HepG2 (cell line): ENCODE measurements around the gene BTN1A1. TPM values are rescaled to one million over a fixed set of nuclear protein-coding genes. Genes with fewer than 3 reads are reported as not detected.
A peak's percentile ranks its signal among the peaks of the same experiment; 100 is the strongest.

ENCODE experiments used
- HNRNPUL1 ChIP-seq: fragments of 200-400 bp; formaldehyde crosslinking; IDR thresholded peaks from 2 replicates; pipeline ENCODE4 v1.6.1; 2017; ENCODE audit warnings: low read depth, mild to moderate bottlenecking, low read length, moderate library complexity
- HOXA5 ChIP-seq: sonication (generic); formaldehyde crosslinking; IDR thresholded peaks from 2 replicates; pipeline ENCODE4 v1.4.0; 2020; ENCODE audit warnings: missing genetic modification reagents
- MIER3 ChIP-seq: IDR thresholded peaks from 2 replicates; pipeline ENCODE4 v1.6.1; 2016; ENCODE audit warnings: missing compliant biosample characterization, borderline replicate concordance
- MYNN ChIP-seq: sonication (generic); formaldehyde crosslinking; IDR thresholded peaks from 2 replicates; pipeline ENCODE4 v1.4.0; 2020; ENCODE audit warnings: mild to moderate bottlenecking, low read depth, missing genetic modification reagents
- PAF1 ChIP-seq: IDR thresholded peaks from 2 replicates; pipeline ENCODE4 v1.6.1; 2016; ENCODE audit warnings: missing genetic modification reagents, missing compliant biosample characterization
- PHF21A ChIP-seq: sonication (generic); formaldehyde crosslinking; IDR thresholded peaks from 2 replicates; pipeline ENCODE4 v1.5.0; 2020; ENCODE audit warnings: mild to moderate bottlenecking, missing genetic modification reagents
- PRDM15 ChIP-seq: sonication (generic); formaldehyde crosslinking; IDR thresholded peaks from 2 replicates; pipeline ENCODE4 v1.4.0; 2020; ENCODE audit warnings: missing genetic modification reagents
- PREB ChIP-seq: sonication (generic); formaldehyde crosslinking; IDR thresholded peaks from 2 replicates; pipeline ENCODE4 v1.4.0; 2020; ENCODE audit warnings: missing genetic modification reagents
- SP4 ChIP-seq: sonication (generic); formaldehyde crosslinking; IDR thresholded peaks from 2 replicates; pipeline ENCODE4 v1.8.1; 2023; ENCODE audit warnings: mild to moderate bottlenecking, missing genetic modification reagents
- ZNF3 ChIP-seq: IDR thresholded peaks from 2 replicates; pipeline ENCODE4 v1.7.0; 2017; ENCODE audit warnings: inconsistent platforms
- ZNF773 ChIP-seq: sonication (generic); formaldehyde crosslinking; IDR thresholded peaks from 2 replicates; pipeline ENCODE4 v1.4.0; 2020; ENCODE audit warnings: missing genetic modification reagents, borderline replicate concordance
- ZNF790 ChIP-seq: sonication (generic); formaldehyde crosslinking; IDR thresholded peaks from 2 replicates; pipeline ENCODE4 v1.8.0; 2022; ENCODE audit warnings: missing genetic modification reagents, mild to moderate bottlenecking, borderline replicate concordance
- ZNF841 ChIP-seq: sonication (generic); formaldehyde crosslinking; IDR thresholded peaks from 2 replicates; pipeline ENCODE4 v1.8.1; 2023; ENCODE audit warnings: missing genetic modification reagents, borderline replicate concordance
- polyA plus RNA-seq, 8 experiments: library from polyadenylated mRNA; depleted of rRNA in 3 of 8; stranded (reverse) in 7 of 8; unstranded in 1 of 8; fragments of >200 nt; fragmentation: Illumina TruSeq in 4 of 8; extraction: Trizol in 4 of 8; gene quantifications; 2 replicates each; pipeline versions ENCODE4 v1.2.1 to v1.2.3, GENCODE V29; 2011 to 2016; ENCODE audit warnings: low read depth in 4 of 8, missing spikeins in 1 of 8, mixed read lengths in 1 of 8; ENCODE audit not compliant: insufficient read depth in 1 of 8
- total RNA-seq, 5 experiments: library from RNA; depleted of rRNA; stranded (reverse); fragments of >200 nt; fragmentation: Illumina TruSeq; extraction: Trizol; gene quantifications; 2 replicates each; pipeline ENCODE4 v1.2.3, GENCODE V29; 2016; ENCODE audit warnings: low read depth in 1 of 5
- TF ChIP-seq, protein P1 (sequence below), 2 experiments: sonication (generic) in 1 of 2; formaldehyde crosslinking in 1 of 2; IDR thresholded peaks; 2 replicates each; pipeline versions ENCODE4 v1.6.1 to v1.9.0; 2014 to 2022; ENCODE audit warnings: antibody characterized with exemption in 1 of 2, borderline replicate concordance in 1 of 2, inconsistent platforms in 1 of 2, low read depth in 1 of 2, missing genetic modification reagents in 1 of 2
- TF ChIP-seq, protein P2 (sequence below): IDR thresholded peaks from 2 replicates; pipeline ENCODE4 v1.6.1; 2016; ENCODE audit warnings: low read depth, borderline replicate concordance
- TF ChIP-seq, protein P3 (sequence below): sonication (generic); formaldehyde crosslinking; IDR thresholded peaks from 2 replicates; pipeline ENCODE4 v1.5.0; 2020; ENCODE audit warnings: missing genetic modification reagents

BTN1A1 gene
- total and polyA plus RNA-seq, 2 of the 13 experiments (the other 11 are each of a cell fraction or from before 2014, with no cell fraction given), result 0.04 TPM; not detected in 1

- TF ChIP-seq PHF21A (0 out of 2 replicates have a peak, but pooled peaks have one; percentile 66), PREB (no peak), SP4 (CRISPR knock-in tag) (peak; percentile 84), ZNF841 (CRISPR knock-in tag) (no peak), HOXA5 (peak; percentile 59; the same call in 1 of the 2 replicates), MIER3 (CRISPR knock-in tag) (peak; percentile 57; the same call in 1 of the 2 replicates), MYNN (no peak), HNRNPUL1 (no peak), PAF1 (CRISPR knock-in tag) (no peak), ZNF773 (CRISPR knock-in tag) (no peak), ZNF3 (CRISPR knock-in tag) (no peak), ZNF790 (CRISPR knock-in tag) (no peak), PRDM15 (no peak)
- TF ChIP-seq, protein P1, sequence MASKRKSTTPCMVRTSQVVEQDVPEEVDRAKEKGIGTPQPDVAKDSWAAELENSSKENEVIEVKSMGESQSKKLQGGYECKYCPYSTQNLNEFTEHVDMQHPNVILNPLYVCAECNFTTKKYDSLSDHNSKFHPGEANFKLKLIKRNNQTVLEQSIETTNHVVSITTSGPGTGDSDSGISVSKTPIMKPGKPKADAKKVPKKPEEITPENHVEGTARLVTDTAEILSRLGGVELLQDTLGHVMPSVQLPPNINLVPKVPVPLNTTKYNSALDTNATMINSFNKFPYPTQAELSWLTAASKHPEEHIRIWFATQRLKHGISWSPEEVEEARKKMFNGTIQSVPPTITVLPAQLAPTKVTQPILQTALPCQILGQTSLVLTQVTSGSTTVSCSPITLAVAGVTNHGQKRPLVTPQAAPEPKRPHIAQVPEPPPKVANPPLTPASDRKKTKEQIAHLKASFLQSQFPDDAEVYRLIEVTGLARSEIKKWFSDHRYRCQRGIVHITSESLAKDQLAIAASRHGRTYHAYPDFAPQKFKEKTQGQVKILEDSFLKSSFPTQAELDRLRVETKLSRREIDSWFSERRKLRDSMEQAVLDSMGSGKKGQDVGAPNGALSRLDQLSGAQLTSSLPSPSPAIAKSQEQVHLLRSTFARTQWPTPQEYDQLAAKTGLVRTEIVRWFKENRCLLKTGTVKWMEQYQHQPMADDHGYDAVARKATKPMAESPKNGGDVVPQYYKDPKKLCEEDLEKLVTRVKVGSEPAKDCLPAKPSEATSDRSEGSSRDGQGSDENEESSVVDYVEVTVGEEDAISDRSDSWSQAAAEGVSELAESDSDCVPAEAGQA (IDR thresholded peaks at IDR 0.05; ENCODE audit: low read depth), result peak; percentile 33; the same call in 1 of the 2 replicates
- TF ChIP-seq, protein P1 (CRISPR knock-in tag; IDR thresholded peaks at IDR 0.05; ENCODE audit: borderline replicate concordance), result peak; percentile 33; the same call in 1 of the 2 replicates
- TF ChIP-seq, protein P2, sequence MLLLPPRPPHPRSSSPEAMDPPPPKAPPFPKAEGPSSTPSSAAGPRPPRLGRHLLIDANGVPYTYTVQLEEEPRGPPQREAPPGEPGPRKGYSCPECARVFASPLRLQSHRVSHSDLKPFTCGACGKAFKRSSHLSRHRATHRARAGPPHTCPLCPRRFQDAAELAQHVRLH (CRISPR knock-in tag), result peak; percentile 82
- TF ChIP-seq, protein P3, sequence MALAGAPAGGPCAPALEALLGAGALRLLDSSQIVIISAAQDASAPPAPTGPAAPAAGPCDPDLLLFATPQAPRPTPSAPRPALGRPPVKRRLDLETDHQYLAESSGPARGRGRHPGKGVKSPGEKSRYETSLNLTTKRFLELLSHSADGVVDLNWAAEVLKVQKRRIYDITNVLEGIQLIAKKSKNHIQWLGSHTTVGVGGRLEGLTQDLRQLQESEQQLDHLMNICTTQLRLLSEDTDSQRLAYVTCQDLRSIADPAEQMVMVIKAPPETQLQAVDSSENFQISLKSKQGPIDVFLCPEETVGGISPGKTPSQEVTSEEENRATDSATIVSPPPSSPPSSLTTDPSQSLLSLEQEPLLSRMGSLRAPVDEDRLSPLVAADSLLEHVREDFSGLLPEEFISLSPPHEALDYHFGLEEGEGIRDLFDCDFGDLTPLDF (CRISPR knock-in tag), result peak; percentile 70; the same call in 1 of the 2 replicates
Observed at GRCh38 chr6:26550250-26550993, 50.3 kb downstream of the BTN1A1 start (continued).
